H1 (cell line): ENCODE measurements around the gene MROH7. TPM values are rescaled to one million over a fixed set of nuclear protein-coding genes. Genes with fewer than 3 reads are reported as not detected.
A peak's percentile ranks its signal among the peaks of the same experiment; 100 is the strongest.

Source experiments
- CTCF ChIA-PET: fragments of 300-600 bp; sonication (Branson Sonifier 250); formaldehyde crosslinking; loops from one replicate; lab custom pipeline; 2021; ENCODE audit not compliant: partially characterized antibody; lab: Charles Lee
- POLR2A ChIA-PET: fragments of 300-600 bp; sonication (Branson Sonifier 250); formaldehyde crosslinking; loops from one replicate; lab custom pipeline; 2021; ENCODE audit warnings: inconsistent platforms; ENCODE audit not compliant: partially characterized antibody; lab: Charles Lee
- DNase-seq, 2 experiments: peaks; one replicate each; pipeline versions ENCODE4 v3.0.0 to v3.0.0-alpha.2; 2010 to 2022; ENCODE audit warnings: low spot score in 2 of 2, low read depth in 1 of 2, mixed read lengths in 1 of 2
- FAIRE-seq: peaks from 2 replicates; lab custom pipeline; 2011; peaks lifted over from hg19 to GRCh38; lab: Jason Lieb, UNC
- H2AFZ ChIP-seq: 2 replicates; pipeline ENCODE4 v1.8.1; 2012; ENCODE audit warnings: low read length, inconsistent platforms
- H2AK5ac ChIP-seq: 2 replicates; pipeline ENCODE4 v1.6.1; 2013; ENCODE audit warnings: low read depth, low read length
- H2BK120ac ChIP-seq: replicated peaks from 2 replicates; pipeline ENCODE3; 2013; ENCODE audit warnings: low read depth, low read length, inconsistent platforms
- H2BK12ac ChIP-seq: 2 replicates; pipeline ENCODE4 v1.6.1; 2013; ENCODE audit warnings: low read depth, low read length
- H2BK15ac ChIP-seq: 2 replicates; pipeline ENCODE4 v1.6.1; 2013; ENCODE audit warnings: low read length
- H2BK20ac ChIP-seq: 2 replicates; pipeline ENCODE4 v1.6.1; 2013; ENCODE audit warnings: low read length
- H2BK5ac ChIP-seq: 2 replicates; pipeline ENCODE4 v1.6.1; 2013; ENCODE audit warnings: low read depth, low read length
- H3K14ac ChIP-seq: 2 replicates; pipeline ENCODE4 v1.6.1; 2013; ENCODE audit warnings: inconsistent platforms; ENCODE audit not compliant: insufficient read length
- H3K18ac ChIP-seq: 2 replicates; pipeline ENCODE4 v1.6.1; 2013; ENCODE audit warnings: low read length; ENCODE audit errors: extremely low read depth
- H3K23ac ChIP-seq: 2 replicates; pipeline ENCODE4 v1.6.1; 2013; ENCODE audit warnings: inconsistent platforms; ENCODE audit not compliant: insufficient read length
- H3K23me2 ChIP-seq: 2 replicates; pipeline ENCODE4 v1.6.1; 2013; ENCODE audit warnings: low read depth, low read length
- H3K27ac ChIP-seq: 2 replicates; pipeline ENCODE4 v1.6.1; 2011; ENCODE audit warnings: low read depth, low read length, inconsistent platforms
- H3K27me3 ChIP-seq, 4 experiments: replicated peaks in 1 of 4; 1 replicate in 1 of 4; 2 replicates in 3 of 4; pipeline versions ENCODE4 v1.6.1 to v1.8.1; 2011 to 2013; ENCODE audit warnings: low read length in 3 of 4, mild to moderate bottlenecking in 3 of 4, inconsistent platforms in 2 of 4, mixed read lengths in 2 of 4, moderate library complexity in 1 of 4; ENCODE audit not compliant: control insufficient read depth in 3 of 4, insufficient read depth in 3 of 4; ENCODE audit errors: extremely low read depth in 1 of 4
- H3K36me3 ChIP-seq, 4 experiments: 2 replicates each; pipeline versions ENCODE4 v1.6.1 to v1.8.1; 2011 to 2013; ENCODE audit warnings: mild to moderate bottlenecking in 4 of 4, low read length in 3 of 4, moderate library complexity in 2 of 4, control low read depth in 1 of 4, inconsistent platforms in 1 of 4; ENCODE audit not compliant: insufficient read depth in 4 of 4, control insufficient read depth in 2 of 4
- H3K4ac ChIP-seq: replicated peaks from 2 replicates; pipeline ENCODE3; 2013; ENCODE audit warnings: low read length, low read depth, mixed read lengths, inconsistent platforms; ENCODE audit not compliant: insufficient read length
- H3K4me1 ChIP-seq, 4 experiments: replicated peaks in 1 of 4; 1 replicate in 1 of 4; 2 replicates in 3 of 4; pipeline versions ENCODE4 v1.6.1 to v1.8.1; 2011 to 2013; ENCODE audit warnings: low read length in 3 of 4, inconsistent platforms in 2 of 4, mixed read lengths in 1 of 4; ENCODE audit not compliant: insufficient read depth in 4 of 4, control insufficient read depth in 3 of 4
- H3K4me2 ChIP-seq, 2 experiments: 2 replicates each; pipeline versions ENCODE4 v1.6.1 to v1.8.1; 2011 to 2013; ENCODE audit warnings: low read depth in 2 of 2, low read length in 2 of 2, control low read depth in 1 of 2, inconsistent platforms in 1 of 2, mild to moderate bottlenecking in 1 of 2; ENCODE audit not compliant: insufficient read depth in 1 of 2
- H3K4me3 ChIP-seq, 4 experiments: fragments of 200-600, 300-600 bp in 1 of 4; sonication (generic), shearing (Covaris generic), sonication (Bioruptor Twin) in 1 of 4; 2 replicates each; pipeline versions ENCODE4 v1.5.1 to v1.8.1; 2011 to 2016; ENCODE audit warnings: low read length in 4 of 4, low read depth in 3 of 4, control low read depth in 2 of 4, inconsistent platforms in 2 of 4, mild to moderate bottlenecking in 2 of 4, mixed read lengths in 1 of 4, moderate library complexity in 1 of 4; ENCODE audit not compliant: insufficient read depth in 2 of 4; ENCODE audit errors: extremely low read depth in 1 of 4
- H3K56ac ChIP-seq: replicated peaks from 2 replicates; pipeline ENCODE3; 2013; ENCODE audit warnings: low read depth, mild to moderate bottlenecking, mixed read lengths, low read length, inconsistent platforms; ENCODE audit not compliant: insufficient read length
- H3K79me1 ChIP-seq: 2 replicates; pipeline ENCODE4 v1.6.1; 2013; ENCODE audit warnings: low read depth, low read length, control low read depth
- H3K79me2 ChIP-seq, 2 experiments: 2 replicates each; pipeline versions ENCODE4 v1.6.1 to v1.8.1; 2012 to 2013; ENCODE audit warnings: low read length in 2 of 2, mild to moderate bottlenecking in 2 of 2, inconsistent platforms in 1 of 2; ENCODE audit not compliant: insufficient read depth in 2 of 2, control insufficient read depth in 1 of 2
- H3K9ac ChIP-seq, 4 experiments: replicated peaks in 1 of 4; 1 replicate in 1 of 4; 2 replicates in 3 of 4; pipeline versions ENCODE4 v1.6.1 to v1.8.1; 2011 to 2013; ENCODE audit warnings: low read depth in 3 of 4, low read length in 3 of 4, control low read depth in 2 of 4, mild to moderate bottlenecking in 2 of 4, moderate library complexity in 2 of 4, inconsistent platforms in 1 of 4; ENCODE audit errors: extremely low read depth in 1 of 4
- H3K9me3 ChIP-seq, 2 experiments: 2 replicates each; pipeline versions ENCODE4 v1.6.1 to v1.8.1; 2012 to 2013; ENCODE audit warnings: mild to moderate bottlenecking in 2 of 2, moderate library complexity in 2 of 2, control low read depth in 1 of 2, inconsistent platforms in 1 of 2, low read depth in 1 of 2, low read length in 1 of 2, mixed read lengths in 1 of 2; ENCODE audit not compliant: insufficient read depth in 2 of 2
- H4K20me1 ChIP-seq, 2 experiments: replicated peaks in 1 of 2; 2 replicates each; pipeline versions ENCODE3 to v1.8.1; 2011 to 2013; ENCODE audit warnings: inconsistent platforms in 2 of 2, low read length in 2 of 2, mild to moderate bottlenecking in 1 of 2; ENCODE audit not compliant: insufficient read depth in 2 of 2, control insufficient read depth in 1 of 2
- H4K5ac ChIP-seq: 2 replicates; pipeline ENCODE4 v1.6.1; 2013; ENCODE audit warnings: low read length, low read depth, mixed read lengths, inconsistent platforms; ENCODE audit not compliant: insufficient read length
- H4K8ac ChIP-seq: 2 replicates; pipeline ENCODE4 v1.8.0; 2013; ENCODE audit warnings: mild to moderate bottlenecking, moderate library complexity, low read length, inconsistent platforms; ENCODE audit not compliant: insufficient read depth; ENCODE audit errors: extremely low read depth
- H4K91ac ChIP-seq: replicated peaks from 2 replicates; pipeline ENCODE3; 2013; ENCODE audit warnings: low read length, mixed read lengths, inconsistent platforms; ENCODE audit not compliant: insufficient read length
- CEBPB ChIP-seq: IDR thresholded peaks from 2 replicates; pipeline ENCODE4 v1.6.1; 2012; ENCODE audit warnings: low read depth, low read length
- JUND ChIP-seq: IDR thresholded peaks from 2 replicates; pipeline ENCODE4 v1.6.1; 2011; ENCODE audit warnings: mild to moderate bottlenecking, improper control_type of control experiment, low read length
- WGBS, 2 experiments: shearing (Covaris generic) in 1 of 2; methylation state at CpG; one replicate each; pipeline versions ENCODE4 v1.1.6 to v1.1.7; 2013 to 2015; ENCODE audit warnings: low lambda C conversion rate in 2 of 2, mixed read lengths in 2 of 2, inconsistent platforms in 1 of 2, low coverage in 1 of 2, missing lambda C conversion rate in 1 of 2; ENCODE audit not compliant: insufficient replicate concordance in 2 of 2, insufficient coverage in 1 of 2, insufficient read length in 1 of 2; ENCODE audit errors: extremely low coverage in 1 of 2, missing lambda C conversion rate in 1 of 2; 5-methylcytosine and 5-hydroxymethylcytosine counted together
- polyA plus RNA-seq, 7 experiments: library from polyadenylated mRNA; depleted of rRNA in 3 of 7; stranded (reverse) in 5 of 7; unstranded in 2 of 7; fragments of >200 nt in 5 of 7; fragments of 200-250 nt in 2 of 7; gene quantifications; 1 replicate in 5 of 7; 2 replicates in 1 of 7; 4 replicates in 1 of 7; pipeline versions ENCODE4 v1.2.1 to v1.2.3, GENCODE V29; 2011 to 2013; ENCODE audit warnings: missing spikeins in 2 of 7, mixed read lengths in 2 of 7
- total RNA-seq: library from RNA; stranded (reverse); fragmentation: NEBNext Ultra II Directional; extraction: Animal tissue kit (Norgen Biotek cat#: 25700); gene quantifications from 2 replicates; pipeline ENCODE4 v1.2.1, GENCODE V29; 2021

MROH7 gene
- total and polyA plus RNA-seq, 2 of the 8 experiments (the other 6 are each of a cell fraction or from before 2014, with no cell fraction given) = 0.07 to 0.20 TPM

GRCh38 chr1:54666333-54666732 is 24.7 kb downstream of the MROH7 start:
- H2BK5ac ChIP-seq = no peak overlapping the region

More at GRCh38 chr1:54666333-54666732, 24.7 kb downstream of the MROH7 start:
- H3K4me2 ChIP-seq = no peak overlapping the region
- H2BK15ac ChIP-seq = no peak overlapping the region
- no peak overlapping the region for H3K4me3 ChIP-seq
- no peaks in the 10 kb centered on the region for H4K20me1 ChIP-seq
- no peak overlapping the region for H3K18ac ChIP-seq
- no peak overlapping the region for H2BK12ac ChIP-seq
- TF ChIP-seq CEBPB = 0 out of 2 replicates have a peak, but pooled peaks have one; percentile 27
- TF ChIP-seq JUND = no peak
- H3K23ac ChIP-seq = no peak overlapping the region
- no peak overlapping the region for H3K14ac ChIP-seq
- 87% methylated on average over 3 of the region's 6 CpGs; no CpG with 5 or more reads in 1 of the 2 experiments for WGBS, 2 experiments
- no peaks in the 10 kb centered on the region for H3K27me3 ChIP-seq
- peaks cover 0 to 3% (median 0%) of the 10 kb centered on the region in 4 experiments; a peak in 1 of 7 replicates for H3K4me1 ChIP-seq
- H4K8ac ChIP-seq = no peak overlapping the region
- no peaks in the 10 kb centered on the region for H3K36me3 ChIP-seq
- H3K4ac ChIP-seq = no peak overlapping the region
- ChIA-PET CTCF (interaction anchor here (1.1 to 1.6 kb wide), 2 partner anchors 9 to 21 kb away, joined by 3 to 4 read pairs; no protein-coding TSS in a partner anchor), POLR2A (no interaction called here)
- no peak overlapping the region for H2AK5ac ChIP-seq
- FAIRE-seq = no peak
- H2BK20ac ChIP-seq = no peak overlapping the region
- H2BK120ac ChIP-seq = no peak overlapping the region
- no peak overlapping the region for H3K56ac ChIP-seq
- H2AFZ ChIP-seq = no peak overlapping the region
- H3K27ac ChIP-seq = no peak overlapping the region
- no peak overlapping the region for H3K9ac ChIP-seq
- no peak for DNase-seq
- H4K91ac ChIP-seq = no peak overlapping the region
- no peaks in the 10 kb centered on the region for H3K23me2 ChIP-seq
- no peak overlapping the region for H4K5ac ChIP-seq
- H3K79me2 ChIP-seq = no peaks in the 10 kb centered on the region
- no peaks in the 10 kb centered on the region for H3K9me3 ChIP-seq
- no peaks in the 10 kb centered on the region for H3K79me1 ChIP-seq
